Lower leg skin (tissue), 4 donors: Measurements from ENCODE around the gene LIPF. TPM values are rescaled to one million over a fixed set of nuclear protein-coding genes. Genes with fewer than 3 reads are reported as not detected.

Source experiments
- DNase-seq, 2 donors: peaks; one replicate each; pipeline ENCODE4 v3.0.0-alpha.2; 2019; ENCODE audit warnings: low spot score in 2 of 2
- H3K4me3 ChIP-seq: fragments of 200-600 bp; sonication (generic); 2 replicates; pipeline ENCODE4 v1.5.1; 2017; ENCODE audit warnings: mild to moderate bottlenecking, low read depth; ENCODE audit not compliant: poor library complexity, severe bottlenecking
- CTCF ChIP-seq, 3 donors: fragments of 450-650 bp; IDR thresholded peaks; one replicate each; pipeline ENCODE4 v1.5.1; 2016; ENCODE audit warnings: antibody characterized with exemption in 3 of 3, mild to moderate bottlenecking in 3 of 3, moderate library complexity in 2 of 3
- POLR2A ChIP-seq, 2 donors: fragments of 450-650 bp; IDR thresholded peaks; one replicate each; pipeline ENCODE4 v1.6.1; 2016 to 2017; ENCODE audit warnings: antibody characterized with exemption in 2 of 2, mild to moderate bottlenecking in 1 of 2, moderate library complexity in 1 of 2
- WGBS, 2 donors: methylation state at CpG; one replicate each; pipeline ENCODE4 v1.1.5; 2018; 5-methylcytosine and 5-hydroxymethylcytosine counted together
- intact Hi-C: fragments of 100-400 bp; cut with DNase I; formaldehyde crosslinking; loops from one replicate; pipeline ENCODE4 v1.15.0; 2023; ENCODE audit warnings: low total_unique reads
- total RNA-seq, 4 donors: library from RNA; depleted of rRNA; stranded (reverse); fragments of >200 nt; gene quantifications; one replicate each; pipeline ENCODE4 v1.1.0, GENCODE V29; 2016

Gene LIPF
- total RNA-seq, 4 donors from 2014 or later: not detected

GRCh38 chr10:88624840-88625239, 39.4 kb upstream of the LIPF start:
- intact Hi-C loops: no loop called here

GRCh38 chr10:88640186-88640585, 24.1 kb upstream of the LIPF start:
- H3K4me3 ChIP-seq: no peak overlapping the region
- WGBS, 2 donors: 75 to 86% methylated on average over 2 of the region's 2 CpGs
- intact Hi-C loops: no loop called here
- no peak for DNase-seq
- TF ChIP-seq POLR2A (IDR thresholded peaks at IDR 0.05): no peak
- no peak for TF ChIP-seq CTCF (IDR thresholded peaks at IDR 0.05)

More at GRCh38 chr10:88624840-88625239, 39.4 kb upstream of the LIPF start:
- no peak overlapping the region for H3K4me3 ChIP-seq
- no peak for DNase-seq
- no peak for TF ChIP-seq POLR2A (IDR thresholded peaks at IDR 0.05)
- no peak for TF ChIP-seq CTCF (IDR thresholded peaks at IDR 0.05)

- intact Hi-C loops: no loop called here
Observed at GRCh38 chr10:88642209-88642608, 22.0 kb upstream of the LIPF start.

GRCh38 chr10:88642963-88643362, 21.3 kb upstream of the LIPF start:
- TF ChIP-seq POLR2A (IDR thresholded peaks at IDR 0.05) (no peak), CTCF (IDR thresholded peaks at IDR 0.05) (no peak)
- no peak overlapping the region for H3K4me3 ChIP-seq
- intact Hi-C loops: no loop called here
- DNase-seq: no peak

More at GRCh38 chr10:88642209-88642608, 22.0 kb upstream of the LIPF start:
- H3K4me3 ChIP-seq: no peak overlapping the region
- TF ChIP-seq POLR2A (IDR thresholded peaks at IDR 0.05) (no peak), CTCF (IDR thresholded peaks at IDR 0.05) (no peak)
- WGBS, 2 donors: 72 to 78% methylated on average over 6 of the region's 6 CpGs
- DNase-seq: no peak

GRCh38 chr10:88647061-88647615, 17.1 kb upstream of the LIPF start:
- TF ChIP-seq POLR2A (IDR thresholded peaks at IDR 0.05): no peak
- no peak for TF ChIP-seq CTCF (IDR thresholded peaks at IDR 0.05)
- intact Hi-C loops: no loop called here
- DNase-seq: no peak
- no peak overlapping the region for H3K4me3 ChIP-seq
- WGBS, 2 donors: 56 to 64% methylated on average over 2 of the region's 2 CpGs

GRCh38 chr10:88651101-88651551, 13.1 kb upstream of the LIPF start:
- TF ChIP-seq POLR2A (IDR thresholded peaks at IDR 0.05) (no peak), CTCF (IDR thresholded peaks at IDR 0.05) (no peak)
- intact Hi-C loops: no loop called here
- DNase-seq: no peak
- no peak overlapping the region for H3K4me3 ChIP-seq
